Kidney epithelial cell (primary cell): ENCODE results near the gene ITLN2. TPM values are rescaled to one million over a fixed set of nuclear protein-coding genes. Genes with fewer than 3 reads are reported as not detected.

Experiments used
- DNase-seq: peaks from one replicate; pipeline ENCODE4 v3.0.0-alpha.2; 2010; ENCODE audit warnings: low read depth
- H3K27me3 ChIP-seq: 2 replicates; pipeline ENCODE4 v1.6.0; 2011; ENCODE audit warnings: low read length; ENCODE audit not compliant: control insufficient read depth, insufficient read depth
- H3K36me3 ChIP-seq: 2 replicates; pipeline ENCODE4 v1.5.1; 2011; ENCODE audit warnings: low read length; ENCODE audit not compliant: control insufficient read depth, insufficient read depth
- H3K4me3 ChIP-seq: 2 replicates; pipeline ENCODE4 v1.5.1; 2011; ENCODE audit warnings: low read depth, mild to moderate bottlenecking, control low read depth, low read length
- total RNA-seq: library from RNA; depleted of rRNA; stranded (reverse); fragments of >200 nt; gene quantifications from 2 replicates; pipeline ENCODE4 v1.2.3, GENCODE V29; 2015
- TF ChIP-seq, protein P1 (sequence below): IDR thresholded peaks from 2 replicates; pipeline ENCODE4 v1.5.1; 2011; ENCODE audit warnings: mild to moderate bottlenecking, moderate library complexity, low read length, control low read depth, inconsistent platforms; ENCODE audit not compliant: insufficient read depth, poor library complexity, severe bottlenecking

The ITLN2 gene
- not detected in 2 replicates for total RNA-seq

DNA sequence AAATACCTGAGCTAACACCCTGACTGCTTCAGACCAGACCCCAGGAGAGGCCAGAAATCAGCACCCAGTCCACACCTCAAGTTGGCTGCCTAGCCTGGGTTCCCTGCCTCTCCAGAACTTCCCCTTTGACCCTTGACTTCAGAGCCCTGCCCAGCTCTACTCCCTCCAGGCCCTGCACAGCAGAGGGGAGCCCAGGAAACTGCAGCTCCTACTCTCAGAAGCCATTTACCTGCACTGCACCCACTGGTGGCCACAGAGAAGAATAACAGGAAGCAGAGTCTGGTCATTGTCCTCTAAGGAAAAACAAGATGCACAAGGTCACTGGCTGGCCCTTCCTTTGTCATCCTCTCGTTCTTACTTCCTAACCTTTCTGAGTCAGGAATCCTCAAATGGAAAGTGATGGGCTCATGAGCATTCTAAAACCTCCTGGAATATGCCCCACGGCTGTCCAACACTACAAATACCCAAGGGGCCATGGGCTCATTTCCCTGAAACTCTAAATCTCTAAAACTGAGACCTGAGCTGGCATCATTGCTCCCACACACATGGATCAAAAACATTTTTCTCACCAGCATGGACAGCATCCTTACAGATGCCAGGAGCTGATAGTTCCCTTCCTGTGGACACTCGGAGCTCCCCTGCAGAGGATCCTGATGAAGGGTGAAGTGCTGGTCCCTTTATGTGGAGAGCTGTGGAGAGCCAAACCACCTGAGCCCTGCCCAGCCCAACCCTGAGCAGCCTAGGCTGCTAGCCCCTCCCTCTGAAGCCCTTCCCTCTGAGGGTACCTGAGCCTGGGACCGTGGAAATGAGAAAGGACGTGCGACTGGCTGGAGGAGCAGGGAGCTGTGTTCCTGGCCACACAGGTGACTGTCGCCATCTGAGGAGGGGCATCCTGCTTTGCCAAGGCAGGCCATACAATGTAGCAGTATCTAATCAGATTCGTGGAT, at the start of gene ITLN2:
Gene ITLN2, minus strand, starts transcription at position 652 of the 947 bp plus-strand sequence. Its CDS starts 68 bp downstream, at position 584.
- Histone ChIP-seq H3K4me3 (no peak within 1 kb of the TSS), H3K36me3 (no peaks in the 10 kb centered on the region), H3K27me3 (no peaks in the 10 kb centered on the region)
- TF ChIP-seq, protein P1, sequence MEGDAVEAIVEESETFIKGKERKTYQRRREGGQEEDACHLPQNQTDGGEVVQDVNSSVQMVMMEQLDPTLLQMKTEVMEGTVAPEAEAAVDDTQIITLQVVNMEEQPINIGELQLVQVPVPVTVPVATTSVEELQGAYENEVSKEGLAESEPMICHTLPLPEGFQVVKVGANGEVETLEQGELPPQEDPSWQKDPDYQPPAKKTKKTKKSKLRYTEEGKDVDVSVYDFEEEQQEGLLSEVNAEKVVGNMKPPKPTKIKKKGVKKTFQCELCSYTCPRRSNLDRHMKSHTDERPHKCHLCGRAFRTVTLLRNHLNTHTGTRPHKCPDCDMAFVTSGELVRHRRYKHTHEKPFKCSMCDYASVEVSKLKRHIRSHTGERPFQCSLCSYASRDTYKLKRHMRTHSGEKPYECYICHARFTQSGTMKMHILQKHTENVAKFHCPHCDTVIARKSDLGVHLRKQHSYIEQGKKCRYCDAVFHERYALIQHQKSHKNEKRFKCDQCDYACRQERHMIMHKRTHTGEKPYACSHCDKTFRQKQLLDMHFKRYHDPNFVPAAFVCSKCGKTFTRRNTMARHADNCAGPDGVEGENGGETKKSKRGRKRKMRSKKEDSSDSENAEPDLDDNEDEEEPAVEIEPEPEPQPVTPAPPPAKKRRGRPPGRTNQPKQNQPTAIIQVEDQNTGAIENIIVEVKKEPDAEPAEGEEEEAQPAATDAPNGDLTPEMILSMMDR: peak; percentile 75
- no peak for DNase-seq

DNA sequence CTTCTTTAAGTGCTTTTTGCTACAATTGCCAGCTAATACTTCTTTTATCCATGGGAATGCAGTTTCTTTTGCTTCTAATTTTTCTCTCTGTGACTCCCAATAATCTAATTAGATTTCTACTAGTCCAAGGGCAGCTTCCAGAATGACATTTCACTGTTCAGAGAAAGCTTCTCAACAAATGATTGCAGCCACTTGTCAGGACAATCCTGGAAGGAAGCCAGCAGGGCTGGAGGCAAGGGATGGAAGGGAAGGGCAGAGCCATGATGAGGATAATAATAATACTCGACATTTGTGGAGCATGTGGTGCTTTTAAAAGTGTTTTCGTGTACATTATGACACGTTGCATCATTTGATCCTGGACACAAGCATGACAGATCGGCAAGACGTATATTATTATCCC, 46.9 kb upstream of the ITLN2 start:
- H3K36me3 ChIP-seq: peaks cover 9% of the 10 kb centered on the region
- no peak overlapping the region for H3K4me3 ChIP-seq
- H3K27me3 ChIP-seq: no peaks in the 10 kb centered on the region
- DNase-seq: no peak
- TF ChIP-seq, protein P1: no peak

DNA sequence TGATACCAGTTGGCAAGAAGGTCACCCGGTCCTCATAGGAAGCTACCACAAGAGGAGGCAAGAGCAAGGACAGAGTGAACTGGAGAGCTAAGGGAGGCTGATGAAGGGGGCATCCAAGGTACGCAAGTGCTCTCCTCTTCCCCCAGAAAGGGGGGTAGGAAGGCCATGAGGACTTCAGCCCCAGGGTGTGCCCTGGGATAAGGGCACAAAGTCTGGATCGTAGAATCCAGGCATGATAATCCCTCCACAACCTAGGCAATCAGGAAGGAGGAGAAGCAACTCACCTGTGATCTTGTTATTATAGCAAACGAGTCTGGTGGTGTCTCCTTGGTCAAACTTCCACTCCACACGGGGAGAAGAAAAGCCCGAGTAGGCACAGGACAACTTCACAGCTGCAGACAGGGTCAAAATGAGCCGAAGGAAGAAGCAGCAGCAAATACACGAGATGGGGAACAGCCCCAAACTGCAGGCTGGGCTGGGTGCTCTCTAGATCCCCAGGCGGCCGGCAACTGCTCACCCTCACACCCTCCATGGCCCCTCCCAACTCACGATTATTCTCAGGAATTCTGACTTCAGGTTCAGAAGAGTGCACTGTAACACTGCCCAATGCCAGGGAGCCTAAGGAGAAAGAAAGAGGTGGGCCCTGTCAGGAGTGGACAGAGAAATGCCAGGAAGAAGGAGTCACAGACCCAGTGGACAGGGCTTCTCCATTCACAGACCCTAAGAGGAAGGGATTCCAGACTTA, 46.3 kb upstream of the ITLN2 start:
- no peak for DNase-seq
- H3K36me3 ChIP-seq: peaks cover 9% of the 10 kb centered on the region
- no peaks in the 10 kb centered on the region for H3K27me3 ChIP-seq
- no peak overlapping the region for H3K4me3 ChIP-seq
- TF ChIP-seq, protein P1: no peak

DNA sequence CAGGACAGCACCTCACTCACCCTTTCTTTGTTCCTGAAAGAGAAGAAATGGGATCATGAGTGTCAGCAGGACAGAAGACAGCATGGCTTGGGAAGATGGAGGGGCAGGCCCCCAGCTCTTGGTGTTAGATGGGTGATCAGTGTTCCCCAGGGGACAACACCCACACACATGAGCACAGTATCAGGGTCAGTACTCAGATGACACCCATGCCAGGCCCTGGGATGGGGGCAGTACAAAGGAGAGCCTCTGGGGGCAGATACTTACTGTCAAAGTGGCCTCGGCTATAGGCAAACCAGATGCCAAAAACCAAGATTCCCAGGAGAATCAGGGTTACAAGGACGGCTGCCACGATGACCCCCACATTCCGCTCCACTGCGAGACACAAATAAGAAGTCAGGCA, 44.8 kb upstream of the ITLN2 start:
- TF ChIP-seq, protein P1: no peak

DNA sequence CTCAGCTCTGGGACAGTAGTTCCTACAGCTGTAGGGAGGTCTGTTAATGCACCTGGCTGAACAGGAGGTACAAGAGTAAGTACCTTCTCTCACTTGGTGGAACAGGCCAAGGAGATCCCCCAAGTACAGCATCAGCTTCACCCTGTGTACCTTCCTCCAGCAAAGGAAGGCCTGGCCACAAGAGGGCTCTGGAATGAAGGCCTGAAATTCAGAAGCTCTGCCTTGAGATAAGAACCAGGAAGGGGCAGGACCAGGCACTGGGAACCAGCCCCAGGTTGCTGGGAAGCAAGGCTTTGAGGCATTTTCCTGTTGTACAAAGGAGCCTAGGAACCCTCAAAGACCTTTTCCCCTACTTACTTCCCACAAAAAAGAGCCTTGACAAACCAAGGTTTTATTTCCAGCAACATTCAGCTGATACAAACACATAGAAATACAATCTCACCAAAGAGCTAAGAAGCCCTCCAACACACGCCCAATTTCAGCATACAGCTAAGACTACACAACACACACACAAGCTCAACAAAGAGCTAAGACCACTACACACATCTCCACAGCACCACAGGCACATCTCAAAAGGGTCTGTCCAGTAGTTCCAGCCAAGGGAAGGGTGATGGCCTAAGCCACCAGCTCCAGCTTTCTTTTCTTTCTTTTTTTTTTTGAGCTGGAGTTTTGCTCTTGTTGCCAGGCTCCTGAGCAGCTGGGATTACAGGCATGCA, 42.9 kb upstream of the ITLN2 start:
- Histone ChIP-seq H3K36me3 (peaks cover 9% of the 10 kb centered on the region), H3K4me3 (no peak overlapping the region), H3K27me3 (no peaks in the 10 kb centered on the region)
- DNase-seq: no peak
- TF ChIP-seq, protein P1: peak; percentile 40

More for the DNA sequence above, 44.8 kb upstream of the ITLN2 start:
- Histone ChIP-seq H3K27me3 (no peaks in the 10 kb centered on the region), H3K4me3 (no peak overlapping the region), H3K36me3 (peaks cover 9% of the 10 kb centered on the region)
- no peak for DNase-seq
